Measurements from ENCODE around the gene CSAD.
"Not testable (repeated sequence)": the region's sequence is repeated elsewhere in the genome, so short reads cannot be mapped to it uniquely, and the experiment has no call there.

Gene CSAD

GRCh38 chr12:53113136-53113705, 67.5 kb downstream of the CSAD start:
- no peaks in the 10 kb centered on the region for H3K9me3 ChIP-seq
- no peaks in the 10 kb centered on the region for H3K36me3 ChIP-seq
- DNase-seq: no peak
- no peaks in the 10 kb centered on the region for H3K27me3 ChIP-seq
- H3K4me3 ChIP-seq (ENCODE audit: low read depth, low read length): no peak overlapping the region
- H3K4me1 ChIP-seq: no peaks in the 10 kb centered on the region
- no peak for TF ChIP-seq CTCF (IDR thresholded peaks at IDR 0.05; ENCODE audit: low read depth, low read length)

GRCh38 chr12:53112431-53112830, 68.3 kb downstream of the CSAD start:
- not testable (repeated sequence) for H3K4me1 ChIP-seq; H3K4me3 ChIP-seq (ENCODE audit: low read depth, low read length); H3K36me3 ChIP-seq; H3K9me3 ChIP-seq; H3K27me3 ChIP-seq; DNase-seq

All from BE2C (cell line).